Right lobe of liver (tissue), 6 donors: ENCODE results near the gene HPCAL4. TPM values are rescaled to one million over a fixed set of nuclear protein-coding genes. Genes with fewer than 3 reads are reported as not detected.

Experiments used
- ATAC-seq, 4 donors: fragments of 200-7000 bp; cut with Tn5 transposase; one replicate each; pipeline ENCODE4 v1.9.1; 2020; ENCODE audit warnings: mild to moderate bottlenecking in 4 of 4, moderate library complexity in 4 of 4
- DNase-seq, 3 donors: peaks; one replicate each; pipeline ENCODE4 v3.0.0-alpha.2; 2020
- H3K27ac ChIP-seq, 3 donors: fragments of 200-600 bp; one replicate each; pipeline ENCODE4 v1.8.0; 2022
- H3K27me3 ChIP-seq, 2 donors: fragments of 200-600 bp; one replicate each; pipeline ENCODE4 v1.8.0; 2022
- H3K36me3 ChIP-seq, 4 donors: fragments of 200-600 bp; sonication (generic) in 1 of 4; one replicate each; pipeline versions ENCODE4 v1.5.1 to v1.8.0; 2017 to 2022; ENCODE audit warnings: control low read depth in 1 of 4
- H3K4me1 ChIP-seq, 4 donors: fragments of 200-600 bp; sonication (generic) in 1 of 4; one replicate each; pipeline versions ENCODE4 v1.5.1 to v1.8.0; 2017 to 2022; ENCODE audit warnings: control low read depth in 1 of 4
- H3K4me3 ChIP-seq, 3 donors: fragments of 200-600 bp; one replicate each; pipeline ENCODE4 v1.8.0; 2022
- H3K9me3 ChIP-seq, 4 donors: fragments of 200-600 bp; sonication (generic) in 1 of 4; one replicate each; pipeline versions ENCODE4 v1.5.1 to v1.8.0; 2017 to 2022; ENCODE audit warnings: control low read depth in 1 of 4
- POLR2A ChIP-seq: fragments of 450-650 bp; IDR thresholded peaks from one replicate; pipeline ENCODE4 v1.6.1; 2017; ENCODE audit warnings: antibody characterized with exemption, mild to moderate bottlenecking
- WGBS: methylation state at CpG from one replicate; pipeline ENCODE4 v1.1.6; 2018; ENCODE audit warnings: low coverage, low lambda C conversion rate; ENCODE audit not compliant: insufficient coverage; ENCODE audit errors: missing lambda C conversion rate; 5-methylcytosine and 5-hydroxymethylcytosine counted together
- intact Hi-C, 2 donors: fragments of 100-400 bp; cut with DNase I; formaldehyde crosslinking; loops; one replicate each; pipeline versions ENCODE4 v1.11.2 to v1.14.1; 2022
- total RNA-seq, 6 experiments: library from RNA; depleted of rRNA in 2 of 6; stranded (reverse); fragments of >200 nt in 2 of 6; fragmentation: NEBNext Ultra II Directional in 3 of 6; extraction: Animal tissue kit (Norgen Biotek cat#: 25700) in 3 of 6; gene quantifications; one replicate each; pipeline versions ENCODE4 v1.1.0 to v1.2.4, GENCODE V29; 2016 to 2023
- TF ChIP-seq, protein P1 (sequence below), 4 donors: fragments of 200-600 bp in 3 of 4; fragments of 450-650 bp in 1 of 4; IDR thresholded peaks; one replicate each; pipeline versions ENCODE4 v1.5.1 to v1.8.0; 2016 to 2022; ENCODE audit warnings: antibody characterized with exemption in 4 of 4, mild to moderate bottlenecking in 2 of 4
- donor health status: DM: no; HTN: yes; CAD: no.
- donor health status: DM: no; HTN: no; CAD: no.
- donor health status: DM: no; HTN: no; CAD: no.
- donor health status: DM: no; HTN: yes; CAD: no.
- donor health status: DM: no; HTN: yes; CAD: no.

The HPCAL4 gene
- total RNA-seq, 6 experiments from 2014 or later: not detected

DNA sequence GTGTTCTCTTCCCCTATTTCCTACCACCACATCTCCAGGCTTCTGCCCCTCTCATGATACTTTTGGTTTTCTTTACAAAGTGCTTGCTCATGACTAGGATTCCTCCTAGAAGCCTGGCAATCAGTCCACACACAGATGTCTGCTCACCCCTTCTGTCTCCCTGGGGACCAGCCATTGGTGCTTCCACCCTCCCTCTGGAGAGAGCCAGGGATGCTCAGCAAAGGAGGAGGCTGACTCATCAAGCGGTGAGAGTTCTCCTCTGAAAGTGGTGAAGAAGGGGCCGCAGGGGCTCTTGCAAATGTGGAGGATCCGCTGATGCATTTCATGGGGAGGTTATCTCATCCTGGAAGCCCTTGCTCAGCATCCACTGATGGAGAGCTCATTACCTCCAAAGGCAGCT lies 33.8 kb downstream of the HPCAL4 start:
- H3K27me3 ChIP-seq: no peaks in the 10 kb centered on the region

DNA sequence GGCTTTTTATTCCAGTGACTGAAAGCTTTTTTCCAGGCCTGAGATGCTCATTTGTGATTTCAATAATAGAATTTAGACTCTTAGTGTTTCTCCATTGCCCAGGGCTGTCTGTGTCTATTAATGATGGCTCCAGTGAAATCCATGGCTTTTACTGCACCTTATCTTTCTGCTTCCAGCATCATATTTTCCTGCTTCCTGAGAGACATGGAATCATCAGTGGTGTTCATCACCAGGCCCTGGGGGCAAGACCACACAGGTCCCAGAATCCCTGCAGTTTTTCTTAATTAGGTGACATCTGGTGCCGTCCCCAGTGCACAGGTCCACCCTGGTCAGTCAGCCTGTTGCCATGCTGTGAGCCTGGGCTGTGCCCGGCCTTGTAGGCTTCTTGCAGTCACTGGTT lies 34.8 kb downstream of the HPCAL4 start:
- H3K36me3 ChIP-seq: no peaks in the 10 kb centered on the region
- ATAC-seq: no peak
- intact Hi-C loops: loop anchor here (10.0 kb wide), 1 partner anchor 52 kb away; no protein-coding TSS in a partner anchor
- 83% methylated on average over 2 of the region's 2 CpGs for WGBS
- no peak for DNase-seq
- H3K4me3 ChIP-seq: no peak overlapping the region
- no peaks in the 10 kb centered on the region for H3K27me3 ChIP-seq
- no peak overlapping the region for H3K27ac ChIP-seq
- no peaks in the 10 kb centered on the region for H3K4me1 ChIP-seq
- H3K9me3 ChIP-seq: no peaks in the 10 kb centered on the region
- TF ChIP-seq POLR2A: no peak
- TF ChIP-seq, protein P1, sequence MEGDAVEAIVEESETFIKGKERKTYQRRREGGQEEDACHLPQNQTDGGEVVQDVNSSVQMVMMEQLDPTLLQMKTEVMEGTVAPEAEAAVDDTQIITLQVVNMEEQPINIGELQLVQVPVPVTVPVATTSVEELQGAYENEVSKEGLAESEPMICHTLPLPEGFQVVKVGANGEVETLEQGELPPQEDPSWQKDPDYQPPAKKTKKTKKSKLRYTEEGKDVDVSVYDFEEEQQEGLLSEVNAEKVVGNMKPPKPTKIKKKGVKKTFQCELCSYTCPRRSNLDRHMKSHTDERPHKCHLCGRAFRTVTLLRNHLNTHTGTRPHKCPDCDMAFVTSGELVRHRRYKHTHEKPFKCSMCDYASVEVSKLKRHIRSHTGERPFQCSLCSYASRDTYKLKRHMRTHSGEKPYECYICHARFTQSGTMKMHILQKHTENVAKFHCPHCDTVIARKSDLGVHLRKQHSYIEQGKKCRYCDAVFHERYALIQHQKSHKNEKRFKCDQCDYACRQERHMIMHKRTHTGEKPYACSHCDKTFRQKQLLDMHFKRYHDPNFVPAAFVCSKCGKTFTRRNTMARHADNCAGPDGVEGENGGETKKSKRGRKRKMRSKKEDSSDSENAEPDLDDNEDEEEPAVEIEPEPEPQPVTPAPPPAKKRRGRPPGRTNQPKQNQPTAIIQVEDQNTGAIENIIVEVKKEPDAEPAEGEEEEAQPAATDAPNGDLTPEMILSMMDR (IDR thresholded peaks at IDR 0.05): no peak

More for the DNA sequence above, 33.8 kb downstream of the HPCAL4 start:
- ATAC-seq: no peak
- H3K4me3 ChIP-seq: no peak overlapping the region
- no peaks in the 10 kb centered on the region for H3K36me3 ChIP-seq
- H3K27ac ChIP-seq: no peak overlapping the region
- WGBS: 83% methylated on average over 2 of the region's 3 CpGs
- TF ChIP-seq, protein P1 (IDR thresholded peaks at IDR 0.05): no peak
- TF ChIP-seq POLR2A: no peak
- H3K4me1 ChIP-seq: no peaks in the 10 kb centered on the region
- DNase-seq: no peak
- intact Hi-C loops: loop anchor here (10.0 kb wide), 1 partner anchor 53 kb away; no protein-coding TSS in a partner anchor
- no peaks in the 10 kb centered on the region for H3K9me3 ChIP-seq

DNA sequence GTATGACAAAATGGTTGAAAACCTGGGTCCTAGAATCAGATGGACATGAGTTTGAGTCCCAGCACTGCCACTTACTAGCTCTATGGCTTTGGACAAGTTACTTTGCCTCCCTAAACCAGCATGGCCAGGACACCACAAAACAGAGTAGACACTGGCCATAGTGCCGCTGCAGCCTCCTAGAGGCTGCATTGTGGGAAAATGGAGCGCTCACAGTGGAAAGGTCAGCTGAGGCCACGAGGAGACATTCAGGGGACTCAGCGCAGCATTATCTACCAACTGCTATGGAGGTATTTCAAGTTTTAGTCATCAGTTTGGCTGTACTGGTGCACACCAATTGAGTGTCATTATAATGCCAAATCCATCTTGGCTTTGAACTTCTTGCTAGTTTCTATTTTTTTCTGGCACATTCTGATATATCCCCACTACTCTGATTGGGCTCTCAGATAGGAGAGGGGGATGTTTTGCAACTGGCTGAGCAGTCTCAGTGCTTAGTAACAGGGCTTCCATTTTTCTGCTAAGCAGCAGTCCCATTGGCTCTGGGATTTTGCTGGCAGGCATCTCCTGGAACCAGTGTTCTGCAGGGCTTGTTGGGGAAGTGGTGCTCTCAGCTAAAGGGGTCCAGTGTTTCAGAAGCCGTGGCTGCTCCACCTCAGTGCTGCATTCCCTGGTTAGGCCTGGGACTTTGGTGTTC lies 35.5 kb downstream of the HPCAL4 start:
- Histone ChIP-seq H3K4me3 (no peak overlapping the region), H3K27ac (no peak overlapping the region), H3K36me3 (no peaks in the 10 kb centered on the region), H3K9me3 (no peaks in the 10 kb centered on the region), H3K4me1 (no peaks in the 10 kb centered on the region), H3K27me3 (no peaks in the 10 kb centered on the region)
- DNase-seq: no peak
- no peak for ATAC-seq
- 67% methylated on average over 2 of the region's 5 CpGs for WGBS
- intact Hi-C loops: loop anchor here (10.0 kb wide), 1 partner anchor 51 kb away; no protein-coding TSS in a partner anchor
- TF ChIP-seq, protein P1 (IDR thresholded peaks at IDR 0.05): no peak
- no peak for TF ChIP-seq POLR2A

DNA sequence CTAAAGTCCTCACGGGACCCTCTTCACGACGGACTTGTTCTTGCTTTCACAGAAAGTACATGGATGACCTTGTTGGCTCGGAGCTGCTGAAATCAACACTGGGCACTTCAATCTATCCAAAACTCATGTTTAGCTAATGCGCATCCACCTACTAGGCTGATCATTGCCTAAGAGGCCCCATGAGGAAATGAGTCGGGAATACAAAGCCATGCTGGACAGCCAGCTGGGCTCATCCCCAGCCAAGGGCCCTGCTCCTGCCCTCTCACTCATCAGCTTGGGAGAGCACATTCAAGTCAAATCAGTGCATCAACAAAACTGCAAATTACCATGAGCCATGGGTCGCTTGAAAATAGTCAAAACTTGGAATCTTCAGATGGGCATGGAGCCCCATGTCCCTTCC lies 36.9 kb downstream of the HPCAL4 start:
- TF ChIP-seq, protein P1 (IDR thresholded peaks at IDR 0.05): no peak
- TF ChIP-seq POLR2A: no peak
- H3K4me3 ChIP-seq: no peak overlapping the region
- no peaks in the 10 kb centered on the region for H3K27me3 ChIP-seq
- H3K4me1 ChIP-seq: no peaks in the 10 kb centered on the region
- no peaks in the 10 kb centered on the region for H3K36me3 ChIP-seq
- DNase-seq (no peak), ATAC-seq (no peak)
- H3K9me3 ChIP-seq: no peaks in the 10 kb centered on the region
- whole genome bisulfite sequencing: 71% methylated on average over 6 of the region's 7 CpGs
- intact Hi-C loops: loop anchor here (10.0 kb wide), 1 partner anchor 49 kb away; no protein-coding TSS in a partner anchor
- H3K27ac ChIP-seq: no peak overlapping the region
